SH-SY5Y (cell line): ENCODE data around the gene PIN1.

ENCODE experiments used
- GATA2 ChIP-seq: IDR thresholded peaks from 2 replicates; pipeline ENCODE4 v1.6.1; 2011; ENCODE audit warnings: mild to moderate bottlenecking, low read depth, low read length
- GATA3 ChIP-seq: IDR thresholded peaks from 2 replicates; pipeline ENCODE4 v1.6.1; 2011; ENCODE audit warnings: low read depth, mild to moderate bottlenecking, low read length, moderate library complexity

- TF ChIP-seq GATA3, result no peak
- no peak for TF ChIP-seq GATA2
Observed at GRCh38 chr19:9785367-9786331, 49.5 kb upstream of the PIN1 start.
